ENCODE measurements around the gene RSAD1.

RSAD1 gene

GRCh38 chr17:50484386-50485155, 5.9 kb downstream of the RSAD1 start:
- H3K27me3 ChIP-seq (ENCODE audit: control insufficient read depth, insufficient read depth, low read length) = no peaks in the 10 kb centered on the region
- H3K4me2 ChIP-seq (ENCODE audit: low read length) = no peak overlapping the region
- H3K4me3 ChIP-seq (ENCODE audit: low read length) = no peak overlapping the region
- H3K4me1 ChIP-seq (ENCODE audit: control insufficient read depth, insufficient read depth, low read length) = peaks cover 21% of the 10 kb centered on the region
- H3K9ac ChIP-seq (ENCODE audit: low read depth, low read length) = no peak overlapping the region
- no peaks in the 10 kb centered on the region for H3K9me3 ChIP-seq (replicated peaks; ENCODE audit: low read length)
- H3K36me3 ChIP-seq (ENCODE audit: insufficient read depth, low read length) = peaks cover 28% of the 10 kb centered on the region

- Histone ChIP-seq H3K4me2 (ENCODE audit: low read length) (no peak overlapping the region), H3K4me3 (ENCODE audit: low read length) (no peak overlapping the region), H3K9ac (ENCODE audit: low read depth, low read length) (no peak overlapping the region), H3K4me1 (ENCODE audit: control insufficient read depth, insufficient read depth, low read length) (peaks cover 15% of the 10 kb centered on the region), H3K27me3 (ENCODE audit: control insufficient read depth, insufficient read depth, low read length) (no peaks in the 10 kb centered on the region), H3K9me3 (replicated peaks; ENCODE audit: low read length) (no peaks in the 10 kb centered on the region), H3K36me3 (ENCODE audit: insufficient read depth, low read length) (peaks cover 23% of the 10 kb centered on the region)
These were observed 8.8 kb downstream of the RSAD1 start for GRCh38 chr17:50487213-50488096.

- Histone ChIP-seq H3K4me2 (ENCODE audit: low read length) (no peak overlapping the region), H3K4me3 (ENCODE audit: low read length) (no peak overlapping the region), H3K36me3 (ENCODE audit: insufficient read depth, low read length) (peaks cover 19% of the 10 kb centered on the region), H3K4me1 (ENCODE audit: control insufficient read depth, insufficient read depth, low read length) (peaks cover 8% of the 10 kb centered on the region), H3K9ac (ENCODE audit: low read depth, low read length) (no peak overlapping the region), H3K9me3 (replicated peaks; ENCODE audit: low read length) (no peaks in the 10 kb centered on the region), H3K27me3 (ENCODE audit: control insufficient read depth, insufficient read depth, low read length) (peaks cover 2% of the 10 kb centered on the region)
These were observed 10.2 kb downstream of the RSAD1 start for GRCh38 chr17:50488880-50489279.

GRCh38 chr17:50491505-50491904, 12.8 kb downstream of the RSAD1 start:
- H3K4me1 ChIP-seq (ENCODE audit: control insufficient read depth, insufficient read depth, low read length) = peaks cover 14% of the 10 kb centered on the region
- H3K9me3 ChIP-seq (replicated peaks; ENCODE audit: low read length) = no peaks in the 10 kb centered on the region
- no peak overlapping the region for H3K4me2 ChIP-seq (ENCODE audit: low read length)
- no peak overlapping the region for H3K9ac ChIP-seq (ENCODE audit: low read depth, low read length)
- no peaks in the 10 kb centered on the region for H3K36me3 ChIP-seq (ENCODE audit: insufficient read depth, low read length)
- H3K4me3 ChIP-seq (ENCODE audit: low read length) = no peak overlapping the region
- H3K27me3 ChIP-seq (ENCODE audit: control insufficient read depth, insufficient read depth, low read length) = peaks cover 6% of the 10 kb centered on the region

- no peak overlapping the region for H3K4me3 ChIP-seq (ENCODE audit: low read length)
- no peak overlapping the region for H3K9ac ChIP-seq (ENCODE audit: low read depth, low read length)
- peaks cover 14% of the 10 kb centered on the region for H3K4me1 ChIP-seq (ENCODE audit: control insufficient read depth, insufficient read depth, low read length)
- no peak overlapping the region for H3K4me2 ChIP-seq (ENCODE audit: low read length)
- H3K36me3 ChIP-seq (ENCODE audit: insufficient read depth, low read length) = no peaks in the 10 kb centered on the region
- no peaks in the 10 kb centered on the region for H3K9me3 ChIP-seq (replicated peaks; ENCODE audit: low read length)
- H3K27me3 ChIP-seq (ENCODE audit: control insufficient read depth, insufficient read depth, low read length) = peaks cover 6% of the 10 kb centered on the region
These were observed 13.6 kb downstream of the RSAD1 start for GRCh38 chr17:50492214-50492613.

- Histone ChIP-seq H3K9ac (ENCODE audit: low read depth, low read length) (no peak overlapping the region), H3K9me3 (replicated peaks; ENCODE audit: low read length) (no peaks in the 10 kb centered on the region), H3K36me3 (ENCODE audit: insufficient read depth, low read length) (no peaks in the 10 kb centered on the region), H3K4me1 (ENCODE audit: control insufficient read depth, insufficient read depth, low read length) (peaks cover 7% of the 10 kb centered on the region), H3K27me3 (ENCODE audit: control insufficient read depth, insufficient read depth, low read length) (peaks cover 6% of the 10 kb centered on the region), H3K4me2 (ENCODE audit: low read length) (no peak overlapping the region), H3K4me3 (ENCODE audit: low read length) (no peak overlapping the region)
These were observed 15.1 kb downstream of the RSAD1 start for GRCh38 chr17:50493744-50494143.

GRCh38 chr17:50495217-50495823, 16.7 kb downstream of the RSAD1 start:
- H3K36me3 ChIP-seq (ENCODE audit: insufficient read depth, low read length) = no peaks in the 10 kb centered on the region
- H3K4me2 ChIP-seq (ENCODE audit: low read length) = no peak overlapping the region
- peaks cover 7% of the 10 kb centered on the region for H3K4me1 ChIP-seq (ENCODE audit: control insufficient read depth, insufficient read depth, low read length)
- no peak overlapping the region for H3K9ac ChIP-seq (ENCODE audit: low read depth, low read length)
- no peaks in the 10 kb centered on the region for H3K9me3 ChIP-seq (replicated peaks; ENCODE audit: low read length)
- H3K27me3 ChIP-seq (ENCODE audit: control insufficient read depth, insufficient read depth, low read length) = peaks cover 6% of the 10 kb centered on the region
- H3K4me3 ChIP-seq (ENCODE audit: low read length) = no peak overlapping the region

GRCh38 chr17:50495918-50496317, 17.3 kb downstream of the RSAD1 start:
- H3K4me2 ChIP-seq (ENCODE audit: low read length) = no peak overlapping the region
- peaks cover 6% of the 10 kb centered on the region for H3K27me3 ChIP-seq (ENCODE audit: control insufficient read depth, insufficient read depth, low read length)
- H3K4me3 ChIP-seq (ENCODE audit: low read length) = no peak overlapping the region
- H3K36me3 ChIP-seq (ENCODE audit: insufficient read depth, low read length) = no peaks in the 10 kb centered on the region
- no peaks in the 10 kb centered on the region for H3K9me3 ChIP-seq (replicated peaks; ENCODE audit: low read length)
- H3K9ac ChIP-seq (ENCODE audit: low read depth, low read length) = no peak overlapping the region
- H3K4me1 ChIP-seq (ENCODE audit: control insufficient read depth, insufficient read depth, low read length) = peaks cover 7% of the 10 kb centered on the region

GRCh38 chr17:50498021-50498874, 19.6 kb downstream of the RSAD1 start:
- H3K9me3 ChIP-seq (replicated peaks; ENCODE audit: low read length) = no peaks in the 10 kb centered on the region
- H3K36me3 ChIP-seq (ENCODE audit: insufficient read depth, low read length) = no peaks in the 10 kb centered on the region
- no peak overlapping the region for H3K4me2 ChIP-seq (ENCODE audit: low read length)
- peaks cover 12% of the 10 kb centered on the region for H3K27me3 ChIP-seq (ENCODE audit: control insufficient read depth, insufficient read depth, low read length)
- no peak overlapping the region for H3K4me3 ChIP-seq (ENCODE audit: low read length)
- H3K4me1 ChIP-seq (ENCODE audit: control insufficient read depth, insufficient read depth, low read length) = peaks cover 7% of the 10 kb centered on the region
- no peak overlapping the region for H3K9ac ChIP-seq (ENCODE audit: low read depth, low read length)

- no peaks in the 10 kb centered on the region for H3K36me3 ChIP-seq (ENCODE audit: insufficient read depth, low read length)
These were observed 20.6 kb downstream of the RSAD1 start for GRCh38 chr17:50499270-50499669.

GRCh38 chr17:50499721-50500120, 21.1 kb downstream of the RSAD1 start:
- Histone ChIP-seq H3K36me3 (ENCODE audit: insufficient read depth, low read length) (no peaks in the 10 kb centered on the region), H3K27me3 (ENCODE audit: control insufficient read depth, insufficient read depth, low read length) (peaks cover 13% of the 10 kb centered on the region), H3K4me3 (ENCODE audit: low read length) (no peak overlapping the region), H3K4me1 (ENCODE audit: control insufficient read depth, insufficient read depth, low read length) (peaks cover 7% of the 10 kb centered on the region), H3K4me2 (ENCODE audit: low read length) (no peak overlapping the region), H3K9me3 (replicated peaks; ENCODE audit: low read length) (no peaks in the 10 kb centered on the region), H3K9ac (ENCODE audit: low read depth, low read length) (no peak overlapping the region)

More at GRCh38 chr17:50499270-50499669, 20.6 kb downstream of the RSAD1 start:
- Histone ChIP-seq H3K27me3 (ENCODE audit: control insufficient read depth, insufficient read depth, low read length) (peaks cover 14% of the 10 kb centered on the region), H3K9ac (ENCODE audit: low read depth, low read length) (no peak overlapping the region), H3K4me3 (ENCODE audit: low read length) (no peak overlapping the region), H3K9me3 (replicated peaks; ENCODE audit: low read length) (no peaks in the 10 kb centered on the region), H3K4me1 (ENCODE audit: control insufficient read depth, insufficient read depth, low read length) (peaks cover 7% of the 10 kb centered on the region), H3K4me2 (ENCODE audit: low read length) (no peak overlapping the region)

Data from skeletal muscle satellite cell (primary cell).